ENCODE measurements around the gene ADARB1. TPM values are rescaled to one million over a fixed set of nuclear protein-coding genes. Genes with fewer than 3 reads are reported as not detected.

Gene ADARB1
- total RNA-seq, 4 donors from 2014 or later, result 107 to 231 (median 201) TPM

- H3K9me3 ChIP-seq, result no peaks in the 10 kb centered on the region
- no peaks in the 10 kb centered on the region for H3K27me3 ChIP-seq
- TF ChIP-seq, protein P1, sequence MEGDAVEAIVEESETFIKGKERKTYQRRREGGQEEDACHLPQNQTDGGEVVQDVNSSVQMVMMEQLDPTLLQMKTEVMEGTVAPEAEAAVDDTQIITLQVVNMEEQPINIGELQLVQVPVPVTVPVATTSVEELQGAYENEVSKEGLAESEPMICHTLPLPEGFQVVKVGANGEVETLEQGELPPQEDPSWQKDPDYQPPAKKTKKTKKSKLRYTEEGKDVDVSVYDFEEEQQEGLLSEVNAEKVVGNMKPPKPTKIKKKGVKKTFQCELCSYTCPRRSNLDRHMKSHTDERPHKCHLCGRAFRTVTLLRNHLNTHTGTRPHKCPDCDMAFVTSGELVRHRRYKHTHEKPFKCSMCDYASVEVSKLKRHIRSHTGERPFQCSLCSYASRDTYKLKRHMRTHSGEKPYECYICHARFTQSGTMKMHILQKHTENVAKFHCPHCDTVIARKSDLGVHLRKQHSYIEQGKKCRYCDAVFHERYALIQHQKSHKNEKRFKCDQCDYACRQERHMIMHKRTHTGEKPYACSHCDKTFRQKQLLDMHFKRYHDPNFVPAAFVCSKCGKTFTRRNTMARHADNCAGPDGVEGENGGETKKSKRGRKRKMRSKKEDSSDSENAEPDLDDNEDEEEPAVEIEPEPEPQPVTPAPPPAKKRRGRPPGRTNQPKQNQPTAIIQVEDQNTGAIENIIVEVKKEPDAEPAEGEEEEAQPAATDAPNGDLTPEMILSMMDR (IDR thresholded peaks at IDR 0.05), result no peak
- TF ChIP-seq POLR2AphosphoS5 (IDR thresholded peaks at IDR 0.05) (no peak), EP300 (IDR thresholded peaks at IDR 0.05) (no peak), POLR2A (IDR thresholded peaks at IDR 0.05; ENCODE audit: low read depth) (no peak)
- 83% methylated on average over 10 of the region's 10 CpGs for WGBS
- H3K27ac ChIP-seq (replicated peaks in 1 of 4), result peak overlapping the region in 2 of 4 donors; percentile 45 to 60
- no peak overlapping the region for H3K4me3 ChIP-seq
- H3K36me3 ChIP-seq, result peaks cover 0 to 25% (median 5%) of the 10 kb centered on the region in 4 donors
- intact Hi-C loops (cut with DNase I), result loop anchor here (5.0 kb wide), 1 partner anchor 35 kb away; no protein-coding TSS in a partner anchor
- DNase-seq (ENCODE audit: extremely low spot score), result no peak
- H3K4me1 ChIP-seq, result peaks cover 16 to 77% (median 53%) of the 10 kb centered on the region in 4 donors
These were observed 48.2 kb downstream of the ADARB1 start for GRCh38 chr21:45122432-45123132.

DNA sequence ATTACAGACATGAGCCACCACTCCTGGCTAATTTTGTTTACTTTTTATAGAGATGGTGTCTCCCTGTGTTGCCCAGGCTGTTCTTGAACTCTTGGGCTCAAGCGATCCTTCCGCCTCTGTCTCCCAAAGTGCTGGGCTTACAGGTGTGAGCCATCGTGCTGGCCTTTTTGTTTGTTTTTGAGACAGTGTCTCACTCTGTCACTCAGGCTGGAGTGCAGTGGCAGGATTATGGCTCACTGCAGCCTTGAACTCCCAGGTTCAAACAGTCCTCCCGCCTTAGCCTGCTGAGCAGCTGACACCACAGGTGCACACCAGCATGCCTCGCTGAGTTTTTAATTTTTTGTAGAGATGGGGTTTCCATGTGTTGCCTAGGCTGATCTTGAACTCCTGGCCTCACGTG lies 49.1 kb downstream of the ADARB1 start:
- intact Hi-C loops (cut with DNase I), result loop anchor here (5.0 kb wide), 1 partner anchor 36 kb away; no protein-coding TSS in a partner anchor
- peak overlapping the region in 1 of 4 donors; percentile 10 for H3K27ac ChIP-seq (replicated peaks in 1 of 4)
- TF ChIP-seq EP300 (IDR thresholded peaks at IDR 0.05) (no peak), POLR2AphosphoS5 (IDR thresholded peaks at IDR 0.05) (no peak), POLR2A (IDR thresholded peaks at IDR 0.05; ENCODE audit: low read depth) (no peak)
- TF ChIP-seq, protein P1 (IDR thresholded peaks at IDR 0.05), result no peak
- H3K4me3 ChIP-seq, result no peak overlapping the region
- peaks cover 0 to 25% (median 5%) of the 10 kb centered on the region in 4 donors for H3K36me3 ChIP-seq
- DNase-seq (ENCODE audit: extremely low spot score), result no peak
- H3K27me3 ChIP-seq, result no peaks in the 10 kb centered on the region
- WGBS, result 90% methylated on average over 6 of the region's 6 CpGs
- peaks cover 19 to 85% (median 60%) of the 10 kb centered on the region in 4 donors for H3K4me1 ChIP-seq
- H3K9me3 ChIP-seq, result no peaks in the 10 kb centered on the region

DNA sequence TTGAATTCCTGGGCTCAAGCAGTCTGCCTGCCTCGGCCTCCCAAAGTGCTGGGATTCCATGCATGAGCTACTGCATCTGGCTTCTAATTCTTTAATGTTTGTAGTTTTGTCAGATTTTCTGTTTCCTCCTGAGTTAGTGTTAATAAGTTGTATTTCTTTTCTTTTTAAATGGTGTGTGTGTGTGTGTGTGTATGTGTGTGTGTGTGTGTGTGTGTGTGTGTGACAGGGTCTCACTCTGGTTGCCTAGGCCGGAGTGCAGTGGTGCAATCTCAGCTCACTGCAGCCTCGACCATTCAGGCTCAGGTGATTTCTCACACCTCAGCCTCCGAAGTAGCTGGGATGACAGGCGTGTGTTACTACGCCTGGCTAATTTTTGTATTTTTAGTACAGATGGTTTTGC lies 50.2 kb downstream of the ADARB1 start:
- peaks cover 0 to 20% (median 5%) of the 10 kb centered on the region in 4 donors for H3K36me3 ChIP-seq
- H3K27ac ChIP-seq (replicated peaks in 1 of 4), result no peak overlapping the region
- H3K9me3 ChIP-seq, result no peaks in the 10 kb centered on the region
- DNase-seq (ENCODE audit: extremely low spot score), result no peak
- no peaks in the 10 kb centered on the region for H3K27me3 ChIP-seq
- peaks cover 31 to 97% (median 69%) of the 10 kb centered on the region in 4 donors for H3K4me1 ChIP-seq
- intact Hi-C loops (cut with DNase I), result loop anchor here (5.0 kb wide), 1 partner anchor 37 kb away; no protein-coding TSS in a partner anchor
- WGBS, result 91% methylated on average over 6 of the region's 6 CpGs
- H3K4me3 ChIP-seq, result no peak overlapping the region
- no peak for TF ChIP-seq POLR2A (IDR thresholded peaks at IDR 0.05; ENCODE audit: low read depth)
- TF ChIP-seq, protein P1 (IDR thresholded peaks at IDR 0.05), result no peak
- no peak for TF ChIP-seq EP300 (IDR thresholded peaks at IDR 0.05)
- no peak for TF ChIP-seq POLR2AphosphoS5 (IDR thresholded peaks at IDR 0.05)

DNA sequence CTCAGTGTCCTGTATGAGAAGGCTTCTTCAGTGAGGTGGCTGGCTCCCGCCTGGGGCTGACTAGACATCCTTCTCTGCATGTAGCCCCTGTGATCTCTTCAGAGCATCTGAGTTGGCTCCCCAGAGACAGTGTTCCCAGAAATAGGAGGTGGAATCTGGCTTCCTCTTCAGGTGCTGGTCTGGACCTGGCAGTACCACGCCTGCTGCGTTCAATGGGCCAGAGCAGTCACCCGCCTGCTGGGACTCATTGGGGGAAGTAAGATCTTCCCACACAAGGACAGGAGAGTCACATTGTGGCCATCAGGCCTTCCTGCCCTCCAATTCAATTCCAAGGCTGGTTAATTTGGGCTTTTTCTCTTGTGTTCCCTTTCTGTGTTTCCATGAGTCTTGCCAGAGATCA lies 51.0 kb downstream of the ADARB1 start:
- no peaks in the 10 kb centered on the region for H3K9me3 ChIP-seq
- H3K4me1 ChIP-seq, result peaks cover 36 to 98% (median 77%) of the 10 kb centered on the region in 4 donors
- peaks cover 0 to 17% (median 4%) of the 10 kb centered on the region in 4 donors for H3K36me3 ChIP-seq
- no peak for TF ChIP-seq POLR2A (IDR thresholded peaks at IDR 0.05; ENCODE audit: low read depth)
- TF ChIP-seq, protein P1 (IDR thresholded peaks at IDR 0.05), result no peak
- TF ChIP-seq POLR2AphosphoS5 (IDR thresholded peaks at IDR 0.05), result no peak
- TF ChIP-seq EP300 (IDR thresholded peaks at IDR 0.05), result no peak
- H3K4me3 ChIP-seq, result no peak overlapping the region
- WGBS, result 87% methylated on average over 4 of the region's 4 CpGs
- intact Hi-C loops (cut with DNase I), result no loop called here
- H3K27ac ChIP-seq (replicated peaks in 1 of 4), result peak overlapping the region in 3 of 4 donors; percentile 31 to 84 (median 50)
- no peaks in the 10 kb centered on the region for H3K27me3 ChIP-seq
- no peak for DNase-seq (ENCODE audit: extremely low spot score)
